Measurements from ENCODE around the gene ZNF516. TPM values are rescaled to one million over a fixed set of nuclear protein-coding genes. Genes with fewer than 3 reads are reported as not detected.
A peak's percentile ranks its signal among the peaks of the same experiment; 100 is the strongest.

ZNF516 gene
- polyA plus RNA-seq, 3 donors: 5.0 to 41.9 (median 8.6) TPM

GRCh38 chr18:76498064-76498463 lies 3.0 kb upstream of the ZNF516 start:
- Histone ChIP-seq H3K4me1 (ENCODE audit: control insufficient read depth in 1 of 2, insufficient read depth in 2 of 2, low read length in 2 of 2) (peaks cover 59 to 67% of the 10 kb centered on the region in 2 donors), H3K4me2 (replicated peaks; ENCODE audit: extremely low read depth, low read length, poor library complexity, severe bottlenecking) (peak overlapping the region; percentile 29), H4K20me1 (ENCODE audit: insufficient read depth, low read length) (peaks cover 3% of the 10 kb centered on the region), H3K79me2 (ENCODE audit: insufficient read depth, low read length) (peaks cover 48% of the 10 kb centered on the region), H3K9ac (ENCODE audit: insufficient read depth, low read length, poor library complexity, severe bottlenecking) (no peak overlapping the region), H3K27me3 (ENCODE audit: control insufficient read depth in 2 of 2, insufficient read depth in 2 of 2, low read length in 2 of 2) (no peaks in the 10 kb centered on the region), H2AFZ (ENCODE audit: insufficient read depth, low read depth, low read length, poor library complexity, severe bottlenecking) (no peak overlapping the region), H3K9me3 (replicated peaks in 1 of 2; ENCODE audit: control insufficient read depth in 1 of 2, insufficient read depth in 1 of 2, low read length in 2 of 2) (no peaks in the 10 kb centered on the region), H3K4me3 (replicated peaks in 1 of 3; ENCODE audit: low read depth in 2 of 3, low read length in 3 of 3) (peak overlapping the region in 1 of 3 experiments; percentile 33), H3K27ac (ENCODE audit: low read depth in 1 of 2, low read length in 2 of 2) (peak overlapping the region in 1 of 2 donors; percentile 99), H3K36me3 (replicated peaks in 1 of 2; ENCODE audit: control insufficient read depth in 1 of 2, insufficient read depth in 2 of 2, low read length in 2 of 2) (no peaks in the 10 kb centered on the region)
- no peak for DNase-seq
- Mint-ChIP-seq H3K27me3 (ENCODE audit: low read depth in 3 of 3) (no peaks in the 10 kb centered on the region), H3K27ac (peak overlapping the region; percentile 35 to 94 (median 82)), H3K4me1 (peaks cover 57% of the 10 kb centered on the region), H3K36me3 (no peaks in the 10 kb centered on the region), H3K9me3 (peaks cover 0 to 2% (median 0%) of the 10 kb centered on the region in 7 donors), H3K4me3 (no peak overlapping the region)
- intact Hi-C loops (cut with micrococcal nuclease): loop anchor here (5.0 to 10.0 kb wide), 2 partner anchors 67 to 69 kb away; no protein-coding TSS in a partner anchor
- WGBS (ENCODE audit: insufficient coverage): no CpG with 5 or more reads among the region's 6 CpGs
- TF ChIP-seq, protein P1, sequence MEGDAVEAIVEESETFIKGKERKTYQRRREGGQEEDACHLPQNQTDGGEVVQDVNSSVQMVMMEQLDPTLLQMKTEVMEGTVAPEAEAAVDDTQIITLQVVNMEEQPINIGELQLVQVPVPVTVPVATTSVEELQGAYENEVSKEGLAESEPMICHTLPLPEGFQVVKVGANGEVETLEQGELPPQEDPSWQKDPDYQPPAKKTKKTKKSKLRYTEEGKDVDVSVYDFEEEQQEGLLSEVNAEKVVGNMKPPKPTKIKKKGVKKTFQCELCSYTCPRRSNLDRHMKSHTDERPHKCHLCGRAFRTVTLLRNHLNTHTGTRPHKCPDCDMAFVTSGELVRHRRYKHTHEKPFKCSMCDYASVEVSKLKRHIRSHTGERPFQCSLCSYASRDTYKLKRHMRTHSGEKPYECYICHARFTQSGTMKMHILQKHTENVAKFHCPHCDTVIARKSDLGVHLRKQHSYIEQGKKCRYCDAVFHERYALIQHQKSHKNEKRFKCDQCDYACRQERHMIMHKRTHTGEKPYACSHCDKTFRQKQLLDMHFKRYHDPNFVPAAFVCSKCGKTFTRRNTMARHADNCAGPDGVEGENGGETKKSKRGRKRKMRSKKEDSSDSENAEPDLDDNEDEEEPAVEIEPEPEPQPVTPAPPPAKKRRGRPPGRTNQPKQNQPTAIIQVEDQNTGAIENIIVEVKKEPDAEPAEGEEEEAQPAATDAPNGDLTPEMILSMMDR (IDR thresholded peaks at IDR 0.05): no peak

DNA sequence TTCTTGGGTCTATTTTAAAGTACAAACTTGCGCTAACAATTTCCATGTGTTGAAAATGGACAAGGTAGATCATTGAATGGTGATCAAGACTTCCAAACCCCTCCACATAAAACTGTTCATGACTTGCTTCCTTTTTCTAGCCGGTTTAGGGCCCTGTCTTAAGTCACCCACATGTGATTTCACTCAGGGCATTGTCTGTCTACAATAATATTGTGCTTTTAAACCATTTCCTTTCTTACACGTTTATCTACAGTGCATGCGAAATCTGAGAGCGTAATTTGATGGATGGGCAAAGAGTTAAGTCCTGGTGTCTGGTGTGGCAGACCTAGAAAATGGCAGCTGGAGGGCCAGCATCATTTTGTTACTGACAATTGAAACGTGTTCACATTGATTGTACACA lies 2.0 kb upstream of the ZNF516 start:
- Histone ChIP-seq H3K36me3 (replicated peaks in 1 of 2; ENCODE audit: control insufficient read depth in 1 of 2, insufficient read depth in 2 of 2, low read length in 2 of 2) (no peaks in the 10 kb centered on the region), H3K79me2 (ENCODE audit: insufficient read depth, low read length) (peaks cover 54% of the 10 kb centered on the region), H2AFZ (ENCODE audit: insufficient read depth, low read depth, low read length, poor library complexity, severe bottlenecking) (no peak overlapping the region), H3K9me3 (replicated peaks in 1 of 2; ENCODE audit: control insufficient read depth in 1 of 2, insufficient read depth in 1 of 2, low read length in 2 of 2) (no peaks in the 10 kb centered on the region), H3K27me3 (ENCODE audit: control insufficient read depth in 2 of 2, insufficient read depth in 2 of 2, low read length in 2 of 2) (no peaks in the 10 kb centered on the region), H3K27ac (ENCODE audit: low read depth in 1 of 2, low read length in 2 of 2) (peak overlapping the region in 1 of 2 donors; percentile 99), H3K4me1 (ENCODE audit: control insufficient read depth in 1 of 2, insufficient read depth in 2 of 2, low read length in 2 of 2) (peaks cover 54 to 63% of the 10 kb centered on the region in 2 donors), H3K9ac (ENCODE audit: insufficient read depth, low read length, poor library complexity, severe bottlenecking) (no peak overlapping the region), H4K20me1 (ENCODE audit: insufficient read depth, low read length) (peaks cover 11% of the 10 kb centered on the region), H3K4me3 (replicated peaks in 1 of 3; ENCODE audit: low read depth in 2 of 3, low read length in 3 of 3) (peak overlapping the region in 1 of 3 experiments; percentile 85), H3K4me2 (replicated peaks; ENCODE audit: extremely low read depth, low read length, poor library complexity, severe bottlenecking) (peak overlapping the region; percentile 98)
- DNase-seq: no peak
- H3K36me3 Mint-ChIP-seq: no peaks in the 10 kb centered on the region
- intact Hi-C loops (cut with micrococcal nuclease): loop anchor here (5.0 to 10.0 kb wide), 2 partner anchors 68 to 70 kb away; no protein-coding TSS in a partner anchor
- peak overlapping the region in 6 of 7 donors; percentile 21 to 99 (median 96) for H3K27ac Mint-ChIP-seq
- H3K4me3 Mint-ChIP-seq: peak overlapping the region in 1 of 2 donors; percentile 26
- H3K9me3 Mint-ChIP-seq: peaks cover 0 to 2% (median 0%) of the 10 kb centered on the region in 7 donors
- H3K4me1 Mint-ChIP-seq: peaks cover 48% of the 10 kb centered on the region
- TF ChIP-seq, protein P1 (IDR thresholded peaks at IDR 0.05): no peak
- no CpG with 5 or more reads among the region's 6 CpGs for WGBS (ENCODE audit: insufficient coverage)
- no peaks in the 10 kb centered on the region for H3K27me3 Mint-ChIP-seq (ENCODE audit: low read depth in 3 of 3)
